ENCODE data around the gene BEND7.

DNA sequence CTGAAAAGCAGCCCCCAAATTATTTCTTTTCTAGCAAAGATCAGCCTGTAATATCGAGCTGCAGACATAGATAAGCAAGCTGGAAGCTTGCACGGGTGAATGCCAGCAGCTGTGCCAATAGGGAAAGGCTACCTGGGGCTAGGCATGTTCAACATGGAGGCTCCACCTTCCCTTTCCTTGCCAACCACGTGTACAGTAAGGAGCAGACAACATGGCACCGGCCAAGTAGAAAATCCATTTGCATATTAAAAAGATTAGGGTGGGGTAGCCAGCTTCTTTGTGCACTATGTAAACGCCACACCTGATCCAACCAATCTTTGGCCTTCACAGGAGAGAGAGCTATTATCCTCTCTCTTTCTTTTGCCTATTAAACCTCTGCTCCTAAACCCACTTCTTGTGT, 124.0 kb downstream of the BEND7 start:
- no peak for TF ChIP-seq POLR2A (IDR thresholded peaks at IDR 0.05)
- TF ChIP-seq, protein P1, sequence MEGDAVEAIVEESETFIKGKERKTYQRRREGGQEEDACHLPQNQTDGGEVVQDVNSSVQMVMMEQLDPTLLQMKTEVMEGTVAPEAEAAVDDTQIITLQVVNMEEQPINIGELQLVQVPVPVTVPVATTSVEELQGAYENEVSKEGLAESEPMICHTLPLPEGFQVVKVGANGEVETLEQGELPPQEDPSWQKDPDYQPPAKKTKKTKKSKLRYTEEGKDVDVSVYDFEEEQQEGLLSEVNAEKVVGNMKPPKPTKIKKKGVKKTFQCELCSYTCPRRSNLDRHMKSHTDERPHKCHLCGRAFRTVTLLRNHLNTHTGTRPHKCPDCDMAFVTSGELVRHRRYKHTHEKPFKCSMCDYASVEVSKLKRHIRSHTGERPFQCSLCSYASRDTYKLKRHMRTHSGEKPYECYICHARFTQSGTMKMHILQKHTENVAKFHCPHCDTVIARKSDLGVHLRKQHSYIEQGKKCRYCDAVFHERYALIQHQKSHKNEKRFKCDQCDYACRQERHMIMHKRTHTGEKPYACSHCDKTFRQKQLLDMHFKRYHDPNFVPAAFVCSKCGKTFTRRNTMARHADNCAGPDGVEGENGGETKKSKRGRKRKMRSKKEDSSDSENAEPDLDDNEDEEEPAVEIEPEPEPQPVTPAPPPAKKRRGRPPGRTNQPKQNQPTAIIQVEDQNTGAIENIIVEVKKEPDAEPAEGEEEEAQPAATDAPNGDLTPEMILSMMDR (IDR thresholded peaks at IDR 0.05) = no peak

Data from body of pancreas (tissue), 4 donors.